ENCODE results near the gene GFRA4.

Gene GFRA4

GRCh38 chr20:3702611-3703391, 39.6 kb upstream of the GFRA4 start:
- CTCF ChIA-PET: interaction anchor here (27.2 to 43.4 kb wide), 2 partner anchors 5 to 16 kb away, joined by 1151 read pairs; partner anchors contain the start of genes ADAM33 and SIGLEC1
- POLR2A ChIA-PET: no interaction called here

GRCh38 chr20:3701061-3701998, 38.1 kb upstream of the GFRA4 start:
- no peak overlapping the region for H3K4me3 ChIP-seq (ENCODE audit: low read depth, low read length)
- ChIA-PET CTCF (interaction anchor here (1.7 to 43.4 kb wide), 3 partner anchors 6 to 54 kb away, joined by 3 to 1151 read pairs (median 1151); partner anchors contain the start of genes ADAM33 and SIGLEC1), POLR2A (no interaction called here)
- DNase-seq (ENCODE audit: low read depth, low spot score): no peak
- TF ChIP-seq CTCF (IDR thresholded peaks at IDR 0.05; ENCODE audit: insufficient read depth, low read length, missing control alignments): no peak

More at GRCh38 chr20:3702611-3703391, 39.6 kb upstream of the GFRA4 start:
- H3K4me3 ChIP-seq (ENCODE audit: low read depth, low read length): no peak overlapping the region
- DNase-seq (ENCODE audit: low read depth, low spot score): no peak
- no peak for TF ChIP-seq CTCF (IDR thresholded peaks at IDR 0.05; ENCODE audit: insufficient read depth, low read length, missing control alignments)

- H3K4me3 ChIP-seq (ENCODE audit: low read depth, low read length): no peak overlapping the region
- DNase-seq (ENCODE audit: low read depth, low spot score): no peak
- POLR2A ChIA-PET: no interaction called here
- no peak for TF ChIP-seq CTCF (IDR thresholded peaks at IDR 0.05; ENCODE audit: insufficient read depth, low read length, missing control alignments)
- CTCF ChIA-PET: interaction anchor here (27.2 to 43.4 kb wide), 2 partner anchors 9 to 12 kb away, joined by 1151 read pairs; partner anchors contain the start of genes ADAM33 and SIGLEC1
These were observed 35.8 kb upstream of the GFRA4 start for GRCh38 chr20:3699037-3699436.

- no peak for DNase-seq (ENCODE audit: low read depth, low spot score)
- no peak overlapping the region for H3K4me3 ChIP-seq (ENCODE audit: low read depth, low read length)
- ChIA-PET CTCF (interaction anchor here (0.6 to 43.4 kb wide), 3 partner anchors 9 to 116 kb away, joined by 3 to 1151 read pairs (median 1151); partner anchors contain the start of genes ADAM33 and SIGLEC1), POLR2A (no interaction called here)
- TF ChIP-seq CTCF (IDR thresholded peaks at IDR 0.05; ENCODE audit: insufficient read depth, low read length, missing control alignments): no peak
These were observed 35.4 kb upstream of the GFRA4 start for GRCh38 chr20:3698591-3699001.

GRCh38 chr20:3697588-3698305, 34.5 kb upstream of the GFRA4 start:
- ChIA-PET POLR2A (no interaction called here), CTCF (interaction anchor here (0.6 to 43.4 kb wide), 4 partner anchors 10 to 136 kb away, joined by 3 to 1151 read pairs (median 577); partner anchors contain the start of genes ADAM33 and SIGLEC1)
- no peak overlapping the region for H3K4me3 ChIP-seq (ENCODE audit: low read depth, low read length)
- TF ChIP-seq CTCF (IDR thresholded peaks at IDR 0.05; ENCODE audit: insufficient read depth, low read length, missing control alignments): no peak
- no peak for DNase-seq (ENCODE audit: low read depth, low spot score)

All from AG04449 (cell line).